GM21529 (cell line): Measurements from ENCODE around the gene VENTX.
A peak's percentile ranks its signal among the peaks of the same experiment; 100 is the strongest.

ENCODE experiments used
- ATAC-seq: cut with Tn5 transposase; IDR thresholded peaks from one replicate; pipeline ENCODE4 v1.9.1; 2021; ENCODE audit not compliant: unreplicated experiment

The VENTX gene

DNA sequence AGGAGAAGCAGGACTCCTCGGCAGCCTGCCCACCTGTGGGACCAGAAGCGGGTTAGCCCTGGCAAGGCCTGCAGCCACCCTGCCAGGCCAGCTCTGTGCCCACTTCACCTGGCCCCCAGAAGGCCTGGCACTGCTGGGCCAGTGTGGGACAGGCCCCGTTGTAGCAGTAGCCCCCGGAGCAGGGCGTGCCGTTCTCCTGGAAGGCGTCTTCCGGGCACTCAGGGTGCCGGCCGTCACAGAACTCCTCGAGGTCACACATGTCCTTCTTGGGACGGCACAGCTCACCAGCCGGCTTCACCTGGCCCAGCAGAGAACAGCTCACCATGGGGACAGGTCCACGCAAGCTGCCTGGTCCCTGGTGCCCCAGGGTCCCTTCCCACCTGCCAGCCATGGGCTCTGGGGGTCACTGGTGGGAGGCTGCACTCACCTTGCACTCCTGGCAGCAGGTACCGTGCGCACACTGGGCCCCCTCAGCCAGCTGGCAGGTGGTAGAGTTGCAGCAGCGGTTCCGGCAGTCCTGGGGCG, 33.2 kb downstream of the VENTX start:
- no peak for ATAC-seq

GRCh38 chr10:133271521-133272300, 34.1 kb downstream of the VENTX start:
- no peak for ATAC-seq

GRCh38 chr10:133272301-133272963, 34.8 kb downstream of the VENTX start:
- ATAC-seq: no peak

DNA sequence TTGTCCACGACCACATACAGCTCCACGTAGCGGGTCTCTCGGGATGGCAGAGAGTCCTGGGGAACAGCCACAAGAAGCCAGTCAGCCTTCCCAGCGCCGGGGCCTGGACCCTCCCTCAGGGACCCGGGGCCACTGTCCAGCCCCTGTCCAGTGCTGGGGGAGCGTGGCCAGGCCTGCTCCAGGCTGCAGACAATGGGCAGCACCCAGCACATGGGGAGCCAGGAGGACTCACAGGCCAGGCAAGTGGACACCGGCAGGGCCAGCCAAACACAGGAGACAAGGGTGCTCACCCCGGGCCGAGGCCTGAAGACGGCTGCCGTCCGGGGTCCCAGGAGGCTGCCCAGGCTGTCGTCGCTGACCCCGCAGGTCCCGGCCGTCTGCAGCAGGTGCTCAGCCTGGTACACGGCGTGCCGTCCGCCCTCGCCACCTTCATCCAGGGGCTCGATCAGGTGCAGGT, 35.3 kb downstream of the VENTX start:
- no peak for ATAC-seq

DNA sequence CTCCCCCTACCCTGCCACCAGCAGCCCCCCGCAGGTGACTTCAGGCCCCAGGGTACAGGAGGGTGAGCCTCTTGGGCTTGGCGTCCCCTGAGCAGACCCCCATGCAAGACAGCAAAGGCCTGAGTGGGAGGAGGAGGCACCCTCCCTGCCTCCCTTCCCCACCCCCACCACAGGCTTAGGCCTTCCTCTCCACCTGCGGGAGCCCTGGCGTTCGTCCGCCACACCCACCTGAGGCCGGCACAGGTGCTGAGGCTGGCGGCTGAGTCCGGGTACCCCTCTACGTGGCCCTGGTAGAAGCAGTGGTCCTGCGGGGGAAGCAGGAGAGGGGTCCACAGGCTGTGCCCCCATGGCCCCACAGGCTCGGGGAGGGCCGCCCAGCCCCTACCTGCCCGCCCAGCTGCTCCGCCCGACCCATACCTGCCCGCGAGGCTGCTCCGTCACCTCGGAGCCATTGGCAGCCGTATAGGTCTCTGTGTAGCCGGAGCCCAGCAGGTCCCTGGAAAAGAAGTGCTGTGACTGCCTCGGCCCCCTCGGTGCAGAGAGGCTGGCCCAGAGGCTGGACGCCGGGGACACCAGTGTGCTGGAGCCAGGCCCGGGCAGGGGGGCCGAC, 36.0 kb downstream of the VENTX start:
- ATAC-seq: no peak

- ATAC-seq: peak; percentile 49
These were observed 37.4 kb downstream of the VENTX start for GRCh38 chr10:133274751-133275683.

DNA sequence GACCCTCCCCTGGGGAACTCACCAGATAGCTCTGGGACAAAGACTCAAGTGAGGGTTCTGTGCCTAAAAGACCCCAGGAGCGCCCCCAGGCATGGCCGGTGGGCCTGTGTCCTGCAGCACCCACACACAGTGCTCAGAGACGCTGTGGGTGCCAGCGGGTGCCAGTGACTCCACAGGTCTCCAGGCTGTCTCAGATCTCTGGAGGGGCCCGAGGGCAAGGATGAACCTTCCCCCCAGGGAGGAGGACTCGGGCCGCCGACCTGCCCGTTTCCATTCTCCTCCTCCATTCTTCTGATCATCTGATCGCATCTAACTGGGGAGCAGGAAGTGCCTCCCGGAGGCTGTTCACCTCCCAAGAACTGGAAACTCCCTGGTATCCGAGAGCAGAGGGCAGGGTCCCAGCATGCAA, 38.0 kb downstream of the VENTX start:
- peak; percentile 40 for ATAC-seq

- ATAC-seq: no peak
These were observed 38.4 kb downstream of the VENTX start for GRCh38 chr10:133276100-133276434.

DNA sequence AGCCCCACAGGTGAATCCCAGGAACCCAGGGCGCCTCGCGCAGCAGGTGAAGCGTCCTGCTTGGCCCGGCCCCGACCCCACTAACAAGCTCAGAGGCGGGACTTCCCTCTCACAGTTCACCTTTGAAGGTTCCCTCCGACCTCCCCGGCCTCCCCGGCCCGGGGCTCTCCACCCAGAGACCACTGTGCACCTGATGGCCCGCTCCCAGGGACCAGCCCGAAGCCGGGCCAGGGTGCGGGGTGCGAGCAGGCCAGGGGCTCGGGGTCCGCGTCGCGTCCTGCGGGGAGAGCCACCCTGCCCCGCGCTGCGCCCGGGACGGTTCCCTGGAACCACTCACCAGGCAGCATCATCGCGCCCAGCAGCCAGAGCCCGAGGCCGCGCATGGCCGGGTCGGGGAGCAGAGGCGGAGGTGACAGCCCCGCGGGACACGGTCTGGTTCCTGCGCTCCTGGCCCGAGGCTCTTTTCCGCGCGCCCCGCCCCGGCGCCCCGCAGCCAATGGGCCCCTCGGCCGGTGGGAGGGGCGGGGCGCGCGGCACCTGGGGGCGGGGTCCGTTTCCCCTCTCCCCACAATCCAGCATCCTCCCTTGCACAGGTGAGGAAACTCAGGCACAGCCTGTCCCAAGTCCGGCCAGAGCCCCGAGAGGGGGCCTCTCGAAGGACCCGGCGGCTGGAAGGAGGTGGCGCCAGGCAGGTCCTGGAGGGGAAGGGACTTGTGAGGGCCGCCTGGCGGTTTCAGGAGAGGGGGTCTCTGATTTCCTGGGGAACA, 39.0 kb downstream of the VENTX start, which contains the start of gene ADAM8:
Gene ADAM8, minus strand, starts transcription at position 434 of the 767 bp plus-strand sequence. Its CDS starts 51 bp downstream, at position 383.
- peak; percentile 51 for ATAC-seq

DNA sequence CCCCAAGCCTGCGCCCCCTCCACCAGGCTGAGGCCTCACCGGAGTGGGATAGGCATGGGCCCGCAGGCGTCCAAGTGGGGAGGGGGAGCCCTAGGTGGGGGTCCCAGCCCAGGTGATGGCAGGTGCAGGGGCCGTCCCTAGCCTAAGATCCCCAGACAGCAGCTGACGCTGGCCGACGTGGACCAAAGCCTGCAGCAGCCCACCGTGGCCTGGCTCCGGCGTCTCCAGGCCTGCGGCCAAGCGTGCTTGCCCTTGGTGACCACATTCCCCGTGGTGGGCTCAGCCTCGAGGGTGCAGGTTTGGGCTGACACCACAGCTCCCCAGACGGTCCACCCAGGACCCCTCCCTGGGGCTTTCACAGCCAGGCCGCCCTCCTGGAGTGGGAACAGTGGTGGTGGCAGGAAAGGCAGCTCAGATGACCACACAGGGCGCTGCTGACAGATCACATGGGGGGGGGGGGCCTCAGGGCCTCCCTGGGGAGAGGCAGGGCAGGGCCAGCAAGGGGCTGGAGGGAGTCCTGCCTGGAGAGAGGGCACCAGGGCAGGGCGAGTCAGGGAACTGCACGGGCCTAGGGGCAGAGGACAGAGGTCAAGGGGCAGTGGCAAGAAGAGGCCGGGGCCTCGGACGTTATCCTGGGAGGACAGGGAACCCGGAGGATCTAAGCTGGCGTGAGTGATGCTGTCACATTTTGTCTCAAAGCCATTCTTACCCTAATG, 39.8 kb downstream of the VENTX start:
- ATAC-seq: no peak

- ATAC-seq: no peak
These were observed 40.4 kb downstream of the VENTX start for GRCh38 chr10:133277993-133278576.

- peak; percentile 32 for ATAC-seq
These were observed 41.1 kb downstream of the VENTX start for GRCh38 chr10:133278577-133279265.

- ATAC-seq: no peak
These were observed 41.9 kb downstream of the VENTX start for GRCh38 chr10:133279326-133280226.

DNA sequence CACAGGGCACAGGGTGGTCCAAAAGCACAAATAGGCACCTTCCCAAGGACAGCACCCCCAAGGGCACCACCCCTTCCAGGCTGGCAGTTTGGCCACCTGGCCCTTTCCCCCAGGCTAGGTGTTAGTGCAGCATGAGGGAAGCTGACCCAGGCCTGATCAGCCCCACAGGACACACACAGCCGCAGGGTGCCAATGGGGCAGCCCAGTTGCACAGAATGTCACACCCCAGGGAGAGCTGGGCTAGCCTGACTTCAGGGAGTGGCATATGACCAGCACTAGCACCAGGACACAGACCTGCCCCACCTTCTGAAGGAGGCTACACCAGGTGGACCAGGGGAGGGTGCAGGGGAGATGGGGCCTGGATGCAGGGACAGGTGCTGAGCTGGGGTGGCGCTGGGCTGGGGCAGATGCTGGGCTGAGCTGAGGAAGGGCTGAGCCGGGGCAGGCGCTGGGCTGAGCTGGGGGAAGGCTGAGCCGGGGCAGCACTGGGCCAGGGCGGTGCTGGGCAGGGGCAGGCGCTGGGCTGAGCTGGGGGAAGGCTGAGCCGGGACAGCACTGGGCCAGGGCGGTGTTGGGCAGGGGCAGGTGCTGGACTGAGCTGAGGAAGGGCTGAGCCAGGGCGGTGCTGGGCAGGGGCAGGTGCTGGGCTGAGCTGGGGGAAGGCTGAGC, 42.9 kb downstream of the VENTX start:
- no peak for ATAC-seq

- no peak for ATAC-seq
These were observed 43.4 kb downstream of the VENTX start for GRCh38 chr10:133281084-133281483.

GRCh38 chr10:133281628-133282372, 44.1 kb downstream of the VENTX start:
- no peak for ATAC-seq
